H9 (cell line): ENCODE data around the gene HS6ST3. TPM values are rescaled to one million over a fixed set of nuclear protein-coding genes. Genes with fewer than 3 reads are reported as not detected.

Experiments
- DNase-seq: peaks from one replicate; pipeline ENCODE4 v3.0.0-alpha.2; 2017
- H2AFZ ChIP-seq: one replicate; pipeline ENCODE4 v1.6.1; 2013; ENCODE audit warnings: mild to moderate bottlenecking, low read length, control low read depth, moderate library complexity
- H2AK5ac ChIP-seq: 2 replicates; pipeline ENCODE4 v1.6.1; 2013; ENCODE audit warnings: low read length, control low read depth, mixed read lengths; ENCODE audit not compliant: insufficient read length
- H2BK120ac ChIP-seq: one replicate; pipeline ENCODE4 v1.6.1; 2013; ENCODE audit warnings: low read depth, mild to moderate bottlenecking, low read length, control low read depth, inconsistent platforms; ENCODE audit not compliant: poor library complexity, severe bottlenecking
- H2BK12ac ChIP-seq: 2 replicates; pipeline ENCODE4 v1.6.1; 2013; ENCODE audit warnings: low read length, control low read depth, mixed read lengths, low read depth; ENCODE audit not compliant: insufficient read length
- H2BK15ac ChIP-seq: 2 replicates; pipeline ENCODE4 v1.6.1; 2013; ENCODE audit warnings: low read depth, low read length, control low read depth
- H2BK20ac ChIP-seq: one replicate; pipeline ENCODE4 v1.6.1; 2013; ENCODE audit warnings: low read depth, mild to moderate bottlenecking, low read length, control low read depth, inconsistent platforms; ENCODE audit not compliant: poor library complexity, severe bottlenecking
- H2BK5ac ChIP-seq: 2 replicates; pipeline ENCODE4 v1.6.1; 2013; ENCODE audit warnings: low read length, control low read depth, mixed read lengths; ENCODE audit not compliant: insufficient read length
- H3K14ac ChIP-seq: 2 replicates; pipeline ENCODE4 v1.6.1; 2013; ENCODE audit warnings: low read length, control low read depth; ENCODE audit not compliant: insufficient read depth
- H3K18ac ChIP-seq: 2 replicates; pipeline ENCODE4 v1.6.1; 2013; ENCODE audit warnings: low read depth, mild to moderate bottlenecking, mixed read lengths, low read length, control low read depth; ENCODE audit not compliant: insufficient read length
- H3K23ac ChIP-seq: 2 replicates; pipeline ENCODE4 v1.6.1; 2013; ENCODE audit warnings: low read length, control low read depth, mixed read lengths, low read depth; ENCODE audit not compliant: insufficient read length
- H3K23me2 ChIP-seq: 2 replicates; pipeline ENCODE4 v1.6.1; 2013; ENCODE audit warnings: low read depth, mild to moderate bottlenecking, mixed read lengths, low read length, control low read depth; ENCODE audit not compliant: insufficient read length, poor library complexity, severe bottlenecking
- H3K27ac ChIP-seq: 2 replicates; pipeline ENCODE4 v1.5.1; 2013; ENCODE audit warnings: low read length, control low read depth, mixed read lengths, low read depth; ENCODE audit not compliant: insufficient read length
- H3K27me3 ChIP-seq: 2 replicates; pipeline ENCODE4 v1.6.1; 2013; ENCODE audit warnings: low read length, control low read depth, inconsistent platforms; ENCODE audit not compliant: insufficient read depth
- H3K4ac ChIP-seq: 2 replicates; pipeline ENCODE4 v1.6.1; 2013; ENCODE audit warnings: low read depth, mild to moderate bottlenecking, control low read depth, inconsistent platforms, low read length, moderate library complexity
- H3K4me1 ChIP-seq: 2 replicates; pipeline ENCODE4 v1.6.1; 2013; ENCODE audit warnings: low read length, control low read depth, inconsistent platforms; ENCODE audit not compliant: insufficient read depth
- H3K4me2 ChIP-seq: 2 replicates; pipeline ENCODE4 v1.6.1; 2013; ENCODE audit warnings: low read length, control low read depth, mixed read lengths; ENCODE audit not compliant: insufficient read length, insufficient read depth
- H3K56ac ChIP-seq: 2 replicates; pipeline ENCODE4 v1.6.1; 2013; ENCODE audit warnings: low read depth, mild to moderate bottlenecking, mixed read lengths, low read length, control low read depth; ENCODE audit not compliant: insufficient read length
- H3K79me1 ChIP-seq: 2 replicates; pipeline ENCODE4 v1.6.1; 2013; ENCODE audit warnings: low read depth, mild to moderate bottlenecking, moderate library complexity, low read length, control low read depth, inconsistent platforms; ENCODE audit not compliant: insufficient read depth, poor library complexity, severe bottlenecking
- H3K79me2 ChIP-seq: 2 replicates; pipeline ENCODE4 v1.6.1; 2013; ENCODE audit warnings: low read length, control low read depth, inconsistent platforms; ENCODE audit not compliant: insufficient read depth
- H3K9ac ChIP-seq: 2 replicates; pipeline ENCODE4 v1.6.1; 2013; ENCODE audit warnings: low read length, control low read depth, mixed read lengths; ENCODE audit not compliant: insufficient read length; ENCODE audit errors: extremely low read depth
- H3K9me3 ChIP-seq: one replicate; pipeline ENCODE4 v1.6.1; 2013; ENCODE audit warnings: low read depth, low read length, inconsistent platforms; ENCODE audit not compliant: control insufficient read depth
- H3T11ph ChIP-seq: one replicate; pipeline ENCODE4 v1.6.1; 2013; ENCODE audit warnings: mild to moderate bottlenecking, low read length, control low read depth, inconsistent platforms
- H4K20me1 ChIP-seq: one replicate; pipeline ENCODE4 v1.6.1; 2013; ENCODE audit not compliant: control insufficient read depth, insufficient read length, insufficient read depth
- H4K5ac ChIP-seq: 2 replicates; pipeline ENCODE4 v1.6.1; 2013; ENCODE audit warnings: low read depth, mild to moderate bottlenecking, mixed read lengths, low read length, control low read depth; ENCODE audit not compliant: insufficient read length
- H4K8ac ChIP-seq: replicated peaks from 2 replicates; pipeline ENCODE4 v1.6.1; 2013; ENCODE audit warnings: low read length, control low read depth, mixed read lengths, low read depth; ENCODE audit not compliant: insufficient read length
- H4K91ac ChIP-seq: 2 replicates; pipeline ENCODE4 v1.6.1; 2013; ENCODE audit warnings: low read depth, mild to moderate bottlenecking, moderate library complexity, mixed read lengths, low read length, control low read depth; ENCODE audit not compliant: insufficient read length
- H3K27ac Mint-ChIP-seq, 3 experiments: 2 replicates in 2 of 3; 3 replicates in 1 of 3; pipeline ENCODE4 v1.8.0; 2020 to 2021; ENCODE audit warnings: mixed read lengths in 3 of 3, mild to moderate bottlenecking in 1 of 3, moderate library complexity in 1 of 3
- H3K27me3 Mint-ChIP-seq: 2 replicates; pipeline ENCODE4 v1.8.0; 2021; ENCODE audit warnings: low read depth, mild to moderate bottlenecking, moderate library complexity, mixed read lengths
- H3K36me3 Mint-ChIP-seq, 3 experiments: 2 replicates in 2 of 3; 3 replicates in 1 of 3; pipeline ENCODE4 v1.8.0; 2020 to 2021; ENCODE audit warnings: low read depth in 3 of 3, mixed read lengths in 3 of 3; ENCODE audit not compliant: insufficient read depth in 1 of 3
- H3K4me1 Mint-ChIP-seq, 2 experiments: 2 replicates each; pipeline ENCODE4 v1.8.0; 2020; ENCODE audit warnings: mixed read lengths in 2 of 2
- H3K4me3 Mint-ChIP-seq, 2 experiments: 2 replicates in 1 of 2; 3 replicates in 1 of 2; pipeline ENCODE4 v1.8.0; 2020 to 2021; ENCODE audit warnings: mild to moderate bottlenecking in 2 of 2, mixed read lengths in 2 of 2, moderate library complexity in 1 of 2
- H3K9me3 Mint-ChIP-seq, 2 experiments: 2 replicates in 1 of 2; 3 replicates in 1 of 2; pipeline ENCODE4 v1.8.0; 2020; ENCODE audit warnings: mild to moderate bottlenecking in 2 of 2, mixed read lengths in 2 of 2, moderate library complexity in 1 of 2
- CTCF ChIP-seq: fragments of 200-600 bp; sonication (generic); conservative IDR thresholded peaks from 3 replicates; pipeline ENCODE4 v1.8.0; 2021; ENCODE audit warnings: antibody characterized with exemption, mild to moderate bottlenecking
- WGBS: extraction: QIAGEN DNeasy Blood & Tissue Kit; methylation state at CpG from one replicate; pipeline ENCODE4 v1.1.7; 2013; ENCODE audit warnings: missing lambda C conversion rate, low lambda C conversion rate, mixed read lengths; ENCODE audit not compliant: insufficient read length; ENCODE audit errors: extremely low coverage; 5-methylcytosine and 5-hydroxymethylcytosine counted together
- total RNA-seq: library from RNA; stranded (reverse); gene quantifications from 2 replicates; pipeline ENCODE4 v1.2.1, GENCODE V29; 2021

The HS6ST3 gene
- total RNA-seq, 1 experiment from 2014 or later: 0.44 TPM

GRCh38 chr13:96836733-96837132, 746.8 kb downstream of the HS6ST3 start:
- no peaks in the 10 kb centered on the region for H3K79me2 ChIP-seq
- no peak overlapping the region for H4K91ac ChIP-seq
- no peak overlapping the region for H2BK5ac ChIP-seq
- no CpG with 5 or more reads among the region's 1 CpG for WGBS
- H3K14ac ChIP-seq: no peak overlapping the region
- no peaks in the 10 kb centered on the region for H3K9me3 Mint-ChIP-seq
- H3K79me1 ChIP-seq: no peaks in the 10 kb centered on the region
- no peaks in the 10 kb centered on the region for H3K9me3 ChIP-seq
- no peak overlapping the region for H3K56ac ChIP-seq
- no peak overlapping the region for H4K8ac ChIP-seq
- peaks cover 3% of the 10 kb centered on the region for H3K27me3 Mint-ChIP-seq
- no peaks in the 10 kb centered on the region for H3K4me1 Mint-ChIP-seq
- no peak overlapping the region for H4K5ac ChIP-seq
- no peak overlapping the region for H3K9ac ChIP-seq
- H4K20me1 ChIP-seq: no peaks in the 10 kb centered on the region
- no peaks in the 10 kb centered on the region for H3K23me2 ChIP-seq
- no peak overlapping the region for H2BK120ac ChIP-seq
- H3K27ac ChIP-seq: no peak overlapping the region
- no peak overlapping the region for H2AFZ ChIP-seq
- no peaks in the 10 kb centered on the region for H3K27me3 ChIP-seq
- H3K4me2 ChIP-seq: no peak overlapping the region
- H3K4me3 Mint-ChIP-seq: no peak overlapping the region
- no peak overlapping the region for H3K27ac Mint-ChIP-seq
- H2BK15ac ChIP-seq: no peak overlapping the region
- no peak overlapping the region for H3K4ac ChIP-seq
- no peak for DNase-seq
- H3K4me1 ChIP-seq: no peaks in the 10 kb centered on the region
- no peak overlapping the region for H3K18ac ChIP-seq
- H2BK12ac ChIP-seq: no peak overlapping the region
- H3K23ac ChIP-seq: no peak overlapping the region
- TF ChIP-seq CTCF: no peak
- no peak overlapping the region for H2BK20ac ChIP-seq
- H2AK5ac ChIP-seq: no peak overlapping the region
- no peak overlapping the region for H3T11ph ChIP-seq
- no peaks in the 10 kb centered on the region for H3K36me3 Mint-ChIP-seq
